Panc1 (cell line): ENCODE results near the gene NMRAL1. TPM values are rescaled to one million over a fixed set of nuclear protein-coding genes. Genes with fewer than 3 reads are reported as not detected.

ENCODE experiments used
- ATAC-seq: fragments of 200-7000 bp; cut with Tn5 transposase; 2 replicates; pipeline ENCODE4 v1.9.1; 2020; ENCODE audit warnings: mild to moderate bottlenecking, moderate library complexity
- BruUV-seq: library from RNA; stranded (reverse); fragments of 400-500 nt; replicated peaks from 2 replicates; lab custom pipeline; 2021; lab: Mats Ljungman, UMichigan
- CTCF ChIA-PET: fragments of 300-600 bp; sonication (Branson Sonifier 250); formaldehyde crosslinking; loops from one replicate; lab custom pipeline; 2022; ENCODE audit warnings: antibody characterized with exemption; lab: Charles Lee
- POLR2A ChIA-PET: fragments of 300-600 bp; sonication (Branson Sonifier 250); formaldehyde crosslinking; loops from one replicate; lab custom pipeline; 2022; ENCODE audit warnings: antibody characterized with exemption; lab: Charles Lee
- DNase-seq: peaks from one replicate; pipeline ENCODE4 v3.0.0-alpha.2; 2010; ENCODE audit warnings: low read depth, low spot score
- H3K27ac ChIP-seq: 2 replicates; pipeline ENCODE4 v1.5.1; 2011; ENCODE audit warnings: mild to moderate bottlenecking, low read length, inconsistent platforms
- H3K27me3 ChIP-seq: fragments of 200-500 bp; sonication (Bioruptor generic); 2 replicates; pipeline ENCODE4 v1.6.0; 2014; ENCODE audit warnings: low read length, inconsistent platforms; ENCODE audit not compliant: control insufficient read depth, insufficient read depth
- H3K36me3 ChIP-seq: fragments of 200-500 bp; sonication (Bioruptor generic); 2 replicates; pipeline ENCODE4 v1.5.1; 2014; ENCODE audit warnings: inconsistent platforms, mild to moderate bottlenecking, low read length, moderate library complexity; ENCODE audit not compliant: control insufficient read depth, insufficient read depth
- H3K4me1 ChIP-seq: 2 replicates; pipeline ENCODE4 v1.5.1; 2011; ENCODE audit warnings: inconsistent platforms, mild to moderate bottlenecking, low read length, moderate library complexity; ENCODE audit not compliant: control insufficient read depth, insufficient read depth
- H3K4me3 ChIP-seq, 2 experiments: 2 replicates each; pipeline ENCODE4 v1.5.1; 2011 to 2012; ENCODE audit warnings: low read depth in 2 of 2, low read length in 2 of 2, mild to moderate bottlenecking in 2 of 2, inconsistent platforms in 1 of 2, moderate library complexity in 1 of 2
- H3K9me3 ChIP-seq: fragments of 200-500 bp; sonication (Bioruptor generic); 2 replicates; pipeline ENCODE4 v1.5.1; 2014; ENCODE audit warnings: low read depth, mild to moderate bottlenecking, inconsistent platforms, low read length, moderate library complexity; ENCODE audit not compliant: control insufficient read depth, insufficient read depth
- CTCF ChIP-seq: fragments of 450-650 bp; IDR thresholded peaks from 2 replicates; pipeline ENCODE4 v1.5.1; 2017; ENCODE audit warnings: mild to moderate bottlenecking
- POLR2AphosphoS5 ChIP-seq: IDR thresholded peaks from 2 replicates; pipeline ENCODE4 v1.6.1; 2012; ENCODE audit warnings: mild to moderate bottlenecking, low read depth, low read length, moderate library complexity
- SIN3A ChIP-seq: IDR thresholded peaks from 2 replicates; pipeline ENCODE4 v1.6.1; 2012; ENCODE audit warnings: low read depth, mild to moderate bottlenecking, low read length, moderate library complexity, borderline replicate concordance; ENCODE audit not compliant: insufficient read depth
- TCF7L2 ChIP-seq: IDR thresholded peaks from 2 replicates; pipeline ENCODE4 v1.6.1; 2011; ENCODE audit warnings: mild to moderate bottlenecking, low read depth, low read length, inconsistent platforms
- in situ Hi-C: cut with HindIII; loops from 2 replicates; pipeline ENCODE4 v1.10.0; 2016; ENCODE audit warnings: low sequenced_read_pairs, low pct_unique_long_range_greater_than_20kb
- intact Hi-C: fragments of 100-400 bp; cut with micrococcal nuclease; formaldehyde crosslinking; loops from one replicate; pipeline ENCODE4 v1.10.0; 2022; ENCODE audit not compliant: unreplicated experiment
- total RNA-seq: library from RNA; stranded (reverse); gene quantifications from one replicate; pipeline ENCODE4 v1.2.1, GENCODE V29; 2021; ENCODE audit not compliant: unreplicated experiment
- TF ChIP-seq, protein P1 (sequence below), 2 experiments: IDR thresholded peaks; 2 replicates each; pipeline ENCODE4 v1.6.1; 2011 to 2012; ENCODE audit warnings: low read depth in 2 of 2, control low read depth in 1 of 2, low read length in 1 of 2, mild to moderate bottlenecking in 1 of 2, moderate library complexity in 1 of 2; ENCODE audit not compliant: insufficient read depth in 1 of 2

Gene NMRAL1
- total RNA-seq, 1 experiment from 2014 or later, result 109 TPM

- POLR2A ChIA-PET, result no interaction called here
- BruUV-seq, result no TSS peak
- H3K27ac ChIP-seq, result no peak overlapping the region
- peaks cover 3% of the 10 kb centered on the region; the same call in 1 of the 2 replicates for H3K4me1 ChIP-seq
- CTCF ChIA-PET, result interaction anchor here (0.8 to 0.9 kb wide), 2 partner anchors 10 to 79 kb away, joined by 4 to 5 read pairs; no protein-coding TSS in a partner anchor
- peak; percentile 58 for DNase-seq
- H3K36me3 ChIP-seq, result peaks cover 2% of the 10 kb centered on the region; the same call in 1 of the 2 replicates
- ATAC-seq, result peak; percentile 90
- H3K4me3 ChIP-seq, result no peak overlapping the region
- no peaks in the 10 kb centered on the region for H3K27me3 ChIP-seq
- TF ChIP-seq SIN3A (no peak), CTCF (peak; percentile 88)
- in situ Hi-C loops, result no loop called here
- H3K9me3 ChIP-seq, result no peaks in the 10 kb centered on the region
- intact Hi-C loops, result no loop called here
Measured at GRCh38 chr16:4506450-4506849, 32.0 kb upstream of the NMRAL1 start.

DNA sequence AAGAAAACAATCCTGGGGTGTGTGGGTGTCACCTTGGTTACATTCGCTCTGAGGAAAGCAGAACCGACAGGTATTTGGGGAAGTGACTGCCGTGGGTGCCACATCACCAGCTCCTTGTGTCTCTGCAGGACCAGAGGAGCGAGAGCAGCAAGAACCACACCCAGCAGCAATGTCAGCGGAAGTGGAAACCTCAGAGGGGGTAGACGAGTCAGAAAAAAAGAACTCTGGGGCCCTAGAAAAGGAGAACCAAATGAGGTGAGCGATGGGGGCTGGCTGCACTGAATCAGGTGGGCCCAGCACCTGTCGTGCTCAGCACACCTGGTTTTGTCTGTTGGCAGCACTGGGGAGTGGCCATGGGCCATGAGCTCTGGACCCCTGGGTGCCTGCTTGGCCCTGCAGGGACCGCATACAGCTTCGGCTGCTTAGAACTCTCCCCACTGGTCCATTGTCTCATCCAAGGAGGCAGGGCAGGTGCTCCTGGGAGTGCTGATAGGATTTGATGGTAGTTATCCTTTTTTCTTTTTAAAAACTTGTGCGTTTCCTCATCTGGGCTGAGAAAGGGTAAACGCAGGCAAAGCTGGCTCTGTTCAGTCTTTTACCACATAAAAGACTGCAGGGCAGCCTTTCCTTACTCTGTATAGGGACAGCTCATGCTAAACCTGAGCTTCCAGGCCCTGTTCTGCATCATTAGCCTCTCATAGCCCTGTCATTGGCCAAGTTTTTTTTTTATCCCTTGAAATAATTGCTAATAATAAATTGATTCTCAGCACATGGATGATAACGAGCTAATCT, 31.1 kb upstream of the NMRAL1 start:
- Histone ChIP-seq H3K27me3 (no peaks in the 10 kb centered on the region), H3K36me3 (peaks cover 2% of the 10 kb centered on the region; the same call in 1 of the 2 replicates), H3K9me3 (no peaks in the 10 kb centered on the region), H3K4me1 (peaks cover 12% of the 10 kb centered on the region), H3K4me3 (no peak overlapping the region), H3K27ac (no peak overlapping the region)
- TF ChIP-seq POLR2AphosphoS5 (no peak), SIN3A (no peak), CTCF (no peak)
- ATAC-seq (no peak), DNase-seq (no peak)
- BruUV-seq, result no TSS peak
- ChIA-PET POLR2A (interaction anchor here (0.5 kb wide), 1 partner anchor 130 kb away, joined by 3 read pairs; no protein-coding TSS in a partner anchor), CTCF (no interaction called here)
- intact Hi-C loops, result no loop called here
- in situ Hi-C loops, result no loop called here

DNA sequence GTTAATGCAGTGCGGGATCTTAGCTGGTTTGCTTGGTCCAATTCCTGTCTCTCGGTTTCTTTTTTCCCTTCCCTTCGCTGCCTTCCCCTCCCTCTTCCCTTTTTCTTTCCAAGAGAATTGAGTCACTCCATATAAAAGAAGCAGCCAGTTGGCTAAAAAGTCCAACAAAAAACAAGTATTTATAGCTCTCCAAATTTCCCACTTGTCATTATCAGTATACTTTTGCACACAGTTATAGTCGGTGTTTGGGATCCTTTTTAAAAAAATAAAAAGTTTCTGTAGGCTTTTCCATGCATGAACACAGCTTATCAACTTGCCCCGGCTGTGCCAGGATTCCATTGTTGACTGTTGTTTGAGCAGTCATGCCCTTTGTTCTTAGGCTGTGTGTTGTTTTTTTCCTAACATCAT, 26.6 kb upstream of the NMRAL1 start:
- Histone ChIP-seq H3K4me3 (no peak overlapping the region), H3K27me3 (no peaks in the 10 kb centered on the region), H3K27ac (peak overlapping the region; percentile 45), H3K4me1 (peaks cover 22% of the 10 kb centered on the region), H3K9me3 (no peaks in the 10 kb centered on the region), H3K36me3 (no peaks in the 10 kb centered on the region)
- in situ Hi-C loops, result no loop called here
- no peak for TF ChIP-seq POLR2AphosphoS5
- no peak for TF ChIP-seq SIN3A
- TF ChIP-seq, protein P1, sequence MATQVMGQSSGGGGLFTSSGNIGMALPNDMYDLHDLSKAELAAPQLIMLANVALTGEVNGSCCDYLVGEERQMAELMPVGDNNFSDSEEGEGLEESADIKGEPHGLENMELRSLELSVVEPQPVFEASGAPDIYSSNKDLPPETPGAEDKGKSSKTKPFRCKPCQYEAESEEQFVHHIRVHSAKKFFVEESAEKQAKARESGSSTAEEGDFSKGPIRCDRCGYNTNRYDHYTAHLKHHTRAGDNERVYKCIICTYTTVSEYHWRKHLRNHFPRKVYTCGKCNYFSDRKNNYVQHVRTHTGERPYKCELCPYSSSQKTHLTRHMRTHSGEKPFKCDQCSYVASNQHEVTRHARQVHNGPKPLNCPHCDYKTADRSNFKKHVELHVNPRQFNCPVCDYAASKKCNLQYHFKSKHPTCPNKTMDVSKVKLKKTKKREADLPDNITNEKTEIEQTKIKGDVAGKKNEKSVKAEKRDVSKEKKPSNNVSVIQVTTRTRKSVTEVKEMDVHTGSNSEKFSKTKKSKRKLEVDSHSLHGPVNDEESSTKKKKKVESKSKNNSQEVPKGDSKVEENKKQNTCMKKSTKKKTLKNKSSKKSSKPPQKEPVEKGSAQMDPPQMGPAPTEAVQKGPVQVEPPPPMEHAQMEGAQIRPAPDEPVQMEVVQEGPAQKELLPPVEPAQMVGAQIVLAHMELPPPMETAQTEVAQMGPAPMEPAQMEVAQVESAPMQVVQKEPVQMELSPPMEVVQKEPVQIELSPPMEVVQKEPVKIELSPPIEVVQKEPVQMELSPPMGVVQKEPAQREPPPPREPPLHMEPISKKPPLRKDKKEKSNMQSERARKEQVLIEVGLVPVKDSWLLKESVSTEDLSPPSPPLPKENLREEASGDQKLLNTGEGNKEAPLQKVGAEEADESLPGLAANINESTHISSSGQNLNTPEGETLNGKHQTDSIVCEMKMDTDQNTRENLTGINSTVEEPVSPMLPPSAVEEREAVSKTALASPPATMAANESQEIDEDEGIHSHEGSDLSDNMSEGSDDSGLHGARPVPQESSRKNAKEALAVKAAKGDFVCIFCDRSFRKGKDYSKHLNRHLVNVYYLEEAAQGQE (IDR thresholded peaks at IDR 0.05; ENCODE audit: insufficient read depth in 1 of 2, low read depth in 2 of 2, low read length in 1 of 2), result no peak
- TF ChIP-seq CTCF, result no peak
- TF ChIP-seq TCF7L2, result no peak
- ChIA-PET POLR2A (no interaction called here), CTCF (no interaction called here)
- BruUV-seq, result no TSS peak
- DNase-seq, result no peak
- intact Hi-C loops, result loop anchor here (5.0 kb wide), 1 partner anchor 86 kb away; no protein-coding TSS in a partner anchor
- no peak for ATAC-seq
